ENCODE data around the gene PLEKHG5. TPM values are rescaled to one million over a fixed set of nuclear protein-coding genes. Genes with fewer than 3 reads are reported as not detected.

Gene PLEKHG5
- total RNA-seq, 4 donors from 2014 or later = 1.2 to 2.3 (median 1.6) TPM

DNA sequence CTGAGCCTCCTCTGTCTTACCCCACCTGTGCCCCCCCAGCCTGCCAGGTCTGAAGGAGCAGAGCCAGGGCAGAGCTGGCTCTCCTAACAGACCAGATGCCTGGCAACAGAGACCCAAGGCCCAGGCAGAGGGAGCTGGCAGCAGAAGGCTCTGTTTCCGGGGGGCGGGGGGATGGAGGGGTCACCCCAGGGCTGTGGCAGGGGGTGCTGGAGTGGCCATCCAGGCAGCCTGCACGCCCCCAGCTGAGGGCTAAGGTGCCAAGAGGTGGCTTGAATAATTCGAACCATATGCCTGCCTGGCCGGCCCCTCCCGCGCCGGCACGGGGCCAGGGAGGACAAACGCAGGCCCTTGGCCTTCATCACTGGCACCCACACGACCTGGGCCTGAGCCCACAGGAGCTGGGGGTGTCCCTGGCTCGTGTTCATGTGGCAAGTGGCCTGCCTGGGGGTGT is 16.0 kb upstream of the PLEKHG5 start:
- intact Hi-C loops (cut with DNase I; ENCODE audit: low total_unique reads) = no loop called here
- in situ Hi-C loops (cut with MboI; ENCODE audit: low sequenced_read_pairs in 4 of 4) = no loop called here
- H3K4me3 ChIP-seq = no peak overlapping the region
- H3K27ac ChIP-seq = no peak overlapping the region
- H3K27me3 ChIP-seq = no peaks in the 10 kb centered on the region
- DNase-seq (no peak), ATAC-seq (no peak)
- no peaks in the 10 kb centered on the region for H3K9me3 ChIP-seq
- no peaks in the 10 kb centered on the region for H3K36me3 ChIP-seq
- TF ChIP-seq, protein P1, sequence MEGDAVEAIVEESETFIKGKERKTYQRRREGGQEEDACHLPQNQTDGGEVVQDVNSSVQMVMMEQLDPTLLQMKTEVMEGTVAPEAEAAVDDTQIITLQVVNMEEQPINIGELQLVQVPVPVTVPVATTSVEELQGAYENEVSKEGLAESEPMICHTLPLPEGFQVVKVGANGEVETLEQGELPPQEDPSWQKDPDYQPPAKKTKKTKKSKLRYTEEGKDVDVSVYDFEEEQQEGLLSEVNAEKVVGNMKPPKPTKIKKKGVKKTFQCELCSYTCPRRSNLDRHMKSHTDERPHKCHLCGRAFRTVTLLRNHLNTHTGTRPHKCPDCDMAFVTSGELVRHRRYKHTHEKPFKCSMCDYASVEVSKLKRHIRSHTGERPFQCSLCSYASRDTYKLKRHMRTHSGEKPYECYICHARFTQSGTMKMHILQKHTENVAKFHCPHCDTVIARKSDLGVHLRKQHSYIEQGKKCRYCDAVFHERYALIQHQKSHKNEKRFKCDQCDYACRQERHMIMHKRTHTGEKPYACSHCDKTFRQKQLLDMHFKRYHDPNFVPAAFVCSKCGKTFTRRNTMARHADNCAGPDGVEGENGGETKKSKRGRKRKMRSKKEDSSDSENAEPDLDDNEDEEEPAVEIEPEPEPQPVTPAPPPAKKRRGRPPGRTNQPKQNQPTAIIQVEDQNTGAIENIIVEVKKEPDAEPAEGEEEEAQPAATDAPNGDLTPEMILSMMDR (IDR thresholded peaks at IDR 0.05 in 4 of 5, conservative IDR thresholded peaks at IDR 0.05 in 1 of 5) = no peak
- peaks cover under 1 to 4% of the 10 kb centered on the region in 2 donors for H3K4me1 ChIP-seq

DNA sequence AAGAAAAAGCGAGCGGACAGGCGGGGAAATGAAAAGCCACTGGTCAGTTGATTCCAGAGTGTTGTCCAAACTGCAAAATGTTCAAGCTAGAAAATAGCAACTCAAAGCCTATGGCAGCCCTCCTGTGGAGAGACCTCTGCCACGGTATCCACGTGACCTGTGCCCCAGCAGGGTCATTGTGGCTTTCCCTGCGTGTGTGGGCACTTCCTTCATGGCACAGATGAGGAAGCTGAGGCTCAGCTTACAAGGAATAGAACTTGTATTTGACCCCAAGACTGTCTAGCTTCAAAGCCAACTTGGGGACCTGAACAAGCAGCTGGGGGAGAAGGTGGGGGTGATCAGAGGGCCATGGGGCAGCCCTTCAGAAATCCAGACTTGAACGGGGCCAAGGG is 15.6 kb upstream of the PLEKHG5 start:
- DNase-seq = no peak
- no peaks in the 10 kb centered on the region for H3K27me3 ChIP-seq

DNA sequence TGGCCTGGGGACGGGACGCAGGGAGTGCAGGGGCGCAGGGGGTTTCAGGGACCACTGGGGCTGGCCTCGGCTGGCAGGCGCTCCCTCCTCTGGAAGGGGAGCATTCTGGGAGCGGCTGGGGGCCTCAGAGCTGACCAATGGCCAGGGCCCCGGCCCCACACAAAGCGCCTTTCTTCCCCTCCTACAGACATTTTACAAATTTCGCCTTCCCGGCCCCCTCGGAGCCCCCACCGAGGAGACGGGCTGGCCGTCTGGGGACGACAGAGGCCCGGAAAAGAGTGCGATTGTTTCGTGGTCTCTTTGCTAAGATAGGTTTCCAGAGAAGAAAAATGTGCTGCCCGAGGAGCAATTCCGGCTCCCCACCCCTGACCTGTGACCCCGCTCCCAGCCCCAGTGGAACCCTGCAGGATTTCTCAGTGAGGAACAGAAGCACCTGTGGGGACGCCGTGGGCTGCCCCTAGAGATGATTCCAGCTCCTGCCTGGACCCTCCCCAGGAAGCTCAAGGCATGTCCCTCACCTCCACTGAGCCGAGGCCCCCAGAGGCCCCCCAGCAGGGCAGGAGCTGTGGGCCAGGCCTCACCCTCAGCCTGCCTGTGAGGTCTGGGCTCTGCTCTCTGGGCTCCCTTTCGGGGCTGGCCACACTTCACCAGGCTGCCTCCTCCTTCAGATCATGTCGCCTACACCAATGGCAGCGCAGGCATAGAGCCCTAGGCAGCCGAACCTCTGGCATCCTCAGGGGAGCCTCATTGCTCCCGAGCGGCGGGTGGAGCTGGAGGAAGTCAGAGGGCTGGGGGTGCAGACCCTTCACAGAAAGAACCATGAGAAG is 15.0 kb upstream of the PLEKHG5 start:
- H3K27ac ChIP-seq = no peak overlapping the region
- H3K4me1 ChIP-seq = peaks cover 11 to 14% of the 10 kb centered on the region in 2 donors
- no peaks in the 10 kb centered on the region for H3K9me3 ChIP-seq
- TF ChIP-seq POLR2A (IDR thresholded peaks at IDR 0.05) = no peak
- TF ChIP-seq, protein P1 (IDR thresholded peaks at IDR 0.05 in 4 of 5, conservative IDR thresholded peaks at IDR 0.05 in 1 of 5) = no peak
- no peak for DNase-seq
- in situ Hi-C loops (cut with MboI; ENCODE audit: low sequenced_read_pairs in 4 of 4) = no loop called here
- no peak overlapping the region for H3K4me3 ChIP-seq
- H3K27me3 ChIP-seq = no peaks in the 10 kb centered on the region
- H3K36me3 ChIP-seq = no peaks in the 10 kb centered on the region
- no peak for ATAC-seq
- intact Hi-C loops (cut with DNase I; ENCODE audit: low total_unique reads) = no loop called here

More for the DNA sequence above, 15.6 kb upstream of the PLEKHG5 start:
- H3K4me1 ChIP-seq = peaks cover 5 to 8% of the 10 kb centered on the region in 2 donors
- H3K9me3 ChIP-seq = no peaks in the 10 kb centered on the region
- TF ChIP-seq POLR2A (IDR thresholded peaks at IDR 0.05) = no peak
- TF ChIP-seq, protein P1 (IDR thresholded peaks at IDR 0.05 in 4 of 5, conservative IDR thresholded peaks at IDR 0.05 in 1 of 5) = no peak
- H3K4me3 ChIP-seq = no peak overlapping the region
- intact Hi-C loops (cut with DNase I; ENCODE audit: low total_unique reads) = no loop called here
- in situ Hi-C loops (cut with MboI; ENCODE audit: low sequenced_read_pairs in 4 of 4) = no loop called here
- H3K27ac ChIP-seq = no peak overlapping the region
- peak in 1 of 2 donors; percentile 31 for ATAC-seq
- H3K36me3 ChIP-seq = no peaks in the 10 kb centered on the region

DNA sequence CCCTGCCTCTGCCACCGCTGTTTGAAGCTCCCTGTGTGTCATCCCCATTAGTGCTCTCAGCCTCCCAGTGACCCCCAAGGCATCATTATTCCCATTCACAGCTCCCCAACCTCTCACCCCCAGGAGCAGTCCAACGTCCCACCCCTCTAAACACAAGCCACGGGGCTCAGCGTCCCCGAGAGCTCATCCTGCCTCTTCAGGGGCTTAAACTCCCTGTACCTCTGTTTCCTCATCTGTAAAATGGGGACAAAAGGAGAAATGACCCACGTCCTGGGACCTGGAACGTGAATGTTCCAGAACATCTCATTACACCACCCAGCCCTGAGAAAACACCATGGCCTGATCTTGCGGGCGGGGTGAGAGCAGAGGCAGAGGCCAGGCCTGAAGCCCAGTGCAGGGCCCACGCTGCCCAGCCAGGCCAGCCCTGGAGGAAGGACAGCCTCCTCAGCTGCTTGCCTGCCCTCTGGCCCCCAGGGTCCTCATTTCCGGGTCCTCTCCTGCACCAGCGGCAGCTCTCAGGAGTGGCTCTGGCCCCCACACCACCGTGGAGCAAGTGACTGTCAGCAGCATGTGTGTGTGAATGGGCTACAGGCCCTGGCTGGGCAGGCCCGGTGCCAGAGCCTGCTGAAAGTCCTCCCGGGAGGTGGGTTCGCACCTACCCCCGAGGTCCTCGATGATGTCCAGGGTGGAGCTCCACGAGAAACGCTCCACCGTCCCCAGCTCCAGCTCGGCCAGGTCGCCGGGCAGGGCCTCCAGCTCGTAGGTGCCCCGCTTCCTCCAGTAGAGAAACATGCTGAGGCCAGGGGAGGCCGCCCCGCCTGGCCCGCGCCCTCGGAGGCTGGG is 14.1 kb upstream of the PLEKHG5 start:
- in situ Hi-C loops (cut with MboI; ENCODE audit: low sequenced_read_pairs in 4 of 4) (no loop called here), intact Hi-C loops (cut with DNase I; ENCODE audit: low total_unique reads) (no loop called here)
- Histone ChIP-seq H3K4me3 (no peak overlapping the region), H3K9me3 (no peaks in the 10 kb centered on the region), H3K4me1 (peaks cover 14 to 19% of the 10 kb centered on the region in 2 donors), H3K27me3 (no peaks in the 10 kb centered on the region), H3K27ac (no peak overlapping the region), H3K36me3 (no peaks in the 10 kb centered on the region)
- ATAC-seq (no peak), DNase-seq (no peak)
- TF ChIP-seq POLR2A (IDR thresholded peaks at IDR 0.05) = no peak
- TF ChIP-seq, protein P1 (IDR thresholded peaks at IDR 0.05 in 4 of 5, conservative IDR thresholded peaks at IDR 0.05 in 1 of 5) = no peak
